Posterior vena cava (tissue), 2 donors: ENCODE results near the gene EHD3. TPM values are rescaled to one million over a fixed set of nuclear protein-coding genes. Genes with fewer than 3 reads are reported as not detected.

ENCODE experiments used
- DNase-seq: peaks from one replicate; pipeline ENCODE4 v3.0.0-alpha.2; 2020; ENCODE audit warnings: low spot score
- intact Hi-C, 2 donors: fragments of 100-400 bp; cut with DNase I; formaldehyde crosslinking; loops; one replicate each; pipeline versions ENCODE4 v1.14.1 to v1.14.2; 2022 to 2023
- long read RNA-seq, 2 donors: library from polyadenylated mRNA; unstranded; transcript quantifications; one replicate each; pipeline ENCODE4 v2.0.0, GENCODE V29; 2020 to 2021
- total RNA-seq, 2 donors: library from RNA; stranded (reverse); fragmentation: NEBNext Ultra II Directional; extraction: Animal tissue kit (Norgen Biotek cat#: 25700); gene quantifications; one replicate each; pipeline ENCODE4 v1.2.1, GENCODE V29; 2021
- donor health status: DM: yes; HTN: yes; CAD: no.
- donor health status: DM: yes; HTN: yes; CAD: no.

Gene EHD3
- 10 to 100 TPM; 17.4 to 28.7 TPM for total RNA-seq
- long read RNA-seq, donor 1, full-length matches to known transcripts = 14 of 23 reads
- long read RNA-seq, donor 1, partial matches to known transcripts = 6 of 23 reads
- long read RNA-seq, donor 1, other reads (novel, unspliced or antisense) = 3 of 23 reads
- long read RNA-seq, donor 2, full-length matches to known transcripts = 30 of 62 reads
- long read RNA-seq, donor 2, partial matches to known transcripts = 28 of 62 reads
- long read RNA-seq, donor 2, other reads (novel, unspliced or antisense) = 4 of 62 reads

GRCh38 chr2:31233741-31234682, at the start of gene EHD3:
Gene EHD3 (plus strand): TSS chr2:31234152. CDS start chr2:31234622, 470 bp downstream.
- intact Hi-C loops = loop anchor here (5.0 to 10.0 kb wide), 2 partner anchors 98 to 101 kb away; no protein-coding TSS in a partner anchor

GRCh38 chr2:31187166-31187565, 46.8 kb upstream of the EHD3 start:
- intact Hi-C loops = no loop called here
- DNase-seq = no peak

More at GRCh38 chr2:31233741-31234682, at the start of gene EHD3:
- peak; percentile 94 for DNase-seq

GRCh38 chr2:31188131-31188530, 45.8 kb upstream of the EHD3 start:
- intact Hi-C loops = no loop called here
- DNase-seq = no peak

GRCh38 chr2:31189141-31189540, 44.8 kb upstream of the EHD3 start:
- no peak for DNase-seq

GRCh38 chr2:31190188-31190587, 43.8 kb upstream of the EHD3 start:
- no peak for DNase-seq
- intact Hi-C loops = no loop called here

More at GRCh38 chr2:31189141-31189540, 44.8 kb upstream of the EHD3 start:
- intact Hi-C loops = no loop called here

GRCh38 chr2:31191931-31192330, 42.0 kb upstream of the EHD3 start:
- DNase-seq = no peak
- intact Hi-C loops = no loop called here

GRCh38 chr2:31192396-31192795, 41.6 kb upstream of the EHD3 start:
- intact Hi-C loops = no loop called here
- DNase-seq = no peak

GRCh38 chr2:31192851-31193392, 41.0 kb upstream of the EHD3 start:
- intact Hi-C loops = no loop called here
- DNase-seq = no peak

GRCh38 chr2:31193806-31194205, 40.1 kb upstream of the EHD3 start:
- intact Hi-C loops = no loop called here
- no peak for DNase-seq

GRCh38 chr2:31196622-31197021, 37.3 kb upstream of the EHD3 start:
- intact Hi-C loops = no loop called here
- no peak for DNase-seq

- no peak for DNase-seq
- intact Hi-C loops = no loop called here
Observed at GRCh38 chr2:31197166-31197565, 36.8 kb upstream of the EHD3 start.

GRCh38 chr2:31197669-31198068, 36.3 kb upstream of the EHD3 start:
- intact Hi-C loops = no loop called here
- DNase-seq = no peak

- intact Hi-C loops = no loop called here
- DNase-seq = no peak
Observed at GRCh38 chr2:31199206-31199605, 34.7 kb upstream of the EHD3 start.

- DNase-seq = no peak
- intact Hi-C loops = no loop called here
Observed at GRCh38 chr2:31200972-31201371, 33.0 kb upstream of the EHD3 start.

- intact Hi-C loops = no loop called here
- no peak for DNase-seq
Observed at GRCh38 chr2:31202041-31202440, 31.9 kb upstream of the EHD3 start.

- DNase-seq = no peak
- intact Hi-C loops = no loop called here
Observed at GRCh38 chr2:31202833-31203232, 31.1 kb upstream of the EHD3 start.

GRCh38 chr2:31203916-31204315, 30.0 kb upstream of the EHD3 start:
- no peak for DNase-seq
- intact Hi-C loops = no loop called here

GRCh38 chr2:31204783-31205182, 29.2 kb upstream of the EHD3 start:
- intact Hi-C loops = no loop called here

GRCh38 chr2:31205186-31205585, 28.8 kb upstream of the EHD3 start:
- intact Hi-C loops = no loop called here

More at GRCh38 chr2:31204783-31205182, 29.2 kb upstream of the EHD3 start:
- no peak for DNase-seq

GRCh38 chr2:31205613-31206012, 28.3 kb upstream of the EHD3 start:
- intact Hi-C loops = no loop called here

More at GRCh38 chr2:31205186-31205585, 28.8 kb upstream of the EHD3 start:
- DNase-seq = no peak

More at GRCh38 chr2:31205613-31206012, 28.3 kb upstream of the EHD3 start:
- no peak for DNase-seq
